T-helper 9 cell (primary cell): ENCODE results near the gene ZNF292.
"Not testable (repeated sequence)": the region's sequence is repeated elsewhere in the genome, so short reads cannot be mapped to it uniquely, and the experiment has no call there.

Source experiments
- DNase-seq: peaks from one replicate; pipeline ENCODE4 v3.0.0-alpha.2; 2020

The ZNF292 gene

DNA sequence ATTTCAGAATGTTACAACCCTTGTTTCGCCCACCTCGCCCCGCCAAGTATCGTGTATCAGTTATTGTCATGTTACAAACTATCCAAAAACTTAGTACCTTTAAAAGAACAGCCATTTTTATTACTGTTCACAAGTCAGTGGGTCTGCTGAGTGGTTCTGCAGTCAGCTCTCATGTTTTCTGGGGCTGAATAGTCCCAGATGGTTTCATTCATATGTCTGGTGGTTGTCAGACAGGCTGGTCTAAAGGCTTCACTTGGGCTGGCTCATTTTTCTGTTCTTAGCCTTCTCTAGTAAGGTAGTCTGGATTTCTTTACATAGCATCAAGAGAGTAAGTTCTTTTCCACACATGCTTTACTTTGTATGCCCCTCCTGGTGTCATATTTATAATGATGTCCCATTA is 8.6 kb downstream of the ZNF292 start:
- no peak for DNase-seq

DNA sequence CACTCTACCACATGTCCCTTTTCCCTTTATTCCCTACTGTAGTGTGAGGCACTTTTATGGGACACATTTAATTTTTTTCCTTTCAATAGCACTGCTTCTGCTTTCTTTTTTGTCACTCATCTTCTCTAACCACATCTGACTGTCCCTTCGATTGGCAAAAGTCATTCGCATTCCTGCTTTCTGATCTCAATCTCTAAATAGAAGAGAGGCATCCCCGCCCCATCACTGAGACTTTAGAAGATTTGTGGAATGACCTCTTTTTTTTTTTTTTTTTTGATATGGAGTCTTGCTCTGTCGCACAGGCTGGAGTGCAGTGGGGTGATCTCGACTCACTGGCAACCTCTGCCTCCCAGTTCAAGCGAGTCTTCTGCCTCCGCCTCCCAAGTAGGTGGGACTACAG is 9.1 kb downstream of the ZNF292 start:
- DNase-seq = no peak

DNA sequence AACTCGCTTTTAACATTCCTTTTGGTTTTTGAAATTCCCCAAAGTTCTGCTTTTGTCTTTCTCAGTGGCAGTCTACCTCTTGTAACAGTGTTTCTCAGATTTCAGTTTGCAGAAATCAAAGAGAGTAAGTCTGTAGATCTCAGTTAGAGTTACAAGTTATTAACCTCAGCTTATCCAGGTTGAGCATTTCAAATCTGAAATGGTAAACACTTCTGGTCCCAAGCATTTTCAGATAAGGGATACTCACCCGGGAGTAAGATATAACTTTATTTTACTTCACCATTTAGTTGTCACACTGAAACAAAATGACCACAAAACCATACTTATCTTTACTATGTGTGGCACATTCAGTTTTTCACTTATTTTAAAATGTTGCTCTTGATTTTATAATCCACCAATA is 9.8 kb downstream of the ZNF292 start:
- DNase-seq = no peak

DNA sequence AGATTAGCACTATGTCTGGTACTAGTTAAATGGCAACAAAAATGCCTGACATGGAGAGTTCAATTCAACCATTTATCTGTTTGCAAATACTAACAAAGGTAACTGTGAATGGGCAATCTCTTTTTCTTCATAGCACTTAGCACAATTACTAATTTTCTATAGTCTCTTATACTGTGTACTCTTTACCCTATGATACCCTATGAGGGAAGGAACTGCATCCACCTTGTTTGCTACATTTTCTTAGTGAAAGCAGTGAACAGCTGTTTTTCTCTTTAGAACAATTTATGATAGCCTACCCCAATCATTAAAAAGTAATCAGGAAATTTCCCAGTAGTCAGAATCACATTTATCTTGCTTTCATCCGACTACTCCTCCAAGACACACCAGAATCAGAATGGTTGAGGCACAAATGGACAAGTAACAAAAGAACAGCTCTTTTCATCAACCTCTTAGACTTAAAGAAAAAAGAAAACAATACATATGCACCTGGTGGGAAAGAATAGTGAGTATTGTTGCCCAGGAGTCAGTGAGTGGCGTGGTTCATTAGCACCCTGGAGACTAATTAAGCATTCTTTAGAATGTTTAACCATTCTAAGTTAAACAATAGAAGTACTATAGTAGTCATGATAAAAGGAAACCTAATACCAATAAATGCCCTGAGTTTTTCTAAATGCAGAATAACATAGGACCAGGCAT is 16.7 kb downstream of the ZNF292 start:
- no peak for DNase-seq

DNA sequence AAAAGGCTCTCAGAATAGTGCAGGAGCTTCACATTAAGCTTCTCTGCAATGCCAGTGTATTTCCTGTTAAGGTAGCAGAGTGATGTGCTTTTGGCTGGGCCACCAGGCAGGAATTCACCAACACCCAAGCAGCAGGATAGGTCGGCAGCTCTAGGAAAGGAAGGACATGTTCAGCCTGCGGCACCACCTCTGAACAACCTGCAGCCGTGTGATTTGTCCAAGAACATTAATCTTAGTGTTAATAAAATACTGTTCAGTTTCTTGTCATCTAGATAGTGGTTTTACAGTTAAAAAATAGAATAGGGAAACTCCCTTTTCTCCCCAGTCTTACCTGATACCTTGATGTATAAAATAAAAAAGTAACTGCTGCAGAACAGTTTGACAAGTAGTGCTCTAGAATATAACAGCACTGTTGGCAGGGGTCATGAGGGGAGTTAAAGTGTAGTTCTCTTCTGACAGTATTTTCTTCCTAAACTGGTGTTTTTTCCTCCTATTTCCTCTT is 18.8 kb downstream of the ZNF292 start:
- DNase-seq = no peak

DNA sequence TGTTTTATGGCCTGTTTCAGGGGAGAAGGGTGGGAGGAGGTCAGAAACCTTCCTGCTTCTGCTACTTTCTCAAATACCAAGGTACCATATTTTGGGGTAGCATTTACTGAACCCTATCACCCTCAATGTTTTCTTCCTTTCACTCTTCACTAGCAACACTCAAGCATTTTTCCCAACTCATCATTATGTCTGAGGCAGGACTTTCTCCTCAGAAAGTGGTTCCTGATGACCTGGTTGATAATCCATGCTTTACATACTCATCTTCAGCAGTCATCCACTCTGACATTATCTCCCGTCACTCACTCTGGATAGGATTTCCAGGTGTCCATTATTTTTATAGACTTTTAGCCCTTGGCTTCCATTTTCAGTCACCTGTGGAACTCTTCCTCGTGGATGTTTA is 21.1 kb downstream of the ZNF292 start:
- no peak for DNase-seq

DNA sequence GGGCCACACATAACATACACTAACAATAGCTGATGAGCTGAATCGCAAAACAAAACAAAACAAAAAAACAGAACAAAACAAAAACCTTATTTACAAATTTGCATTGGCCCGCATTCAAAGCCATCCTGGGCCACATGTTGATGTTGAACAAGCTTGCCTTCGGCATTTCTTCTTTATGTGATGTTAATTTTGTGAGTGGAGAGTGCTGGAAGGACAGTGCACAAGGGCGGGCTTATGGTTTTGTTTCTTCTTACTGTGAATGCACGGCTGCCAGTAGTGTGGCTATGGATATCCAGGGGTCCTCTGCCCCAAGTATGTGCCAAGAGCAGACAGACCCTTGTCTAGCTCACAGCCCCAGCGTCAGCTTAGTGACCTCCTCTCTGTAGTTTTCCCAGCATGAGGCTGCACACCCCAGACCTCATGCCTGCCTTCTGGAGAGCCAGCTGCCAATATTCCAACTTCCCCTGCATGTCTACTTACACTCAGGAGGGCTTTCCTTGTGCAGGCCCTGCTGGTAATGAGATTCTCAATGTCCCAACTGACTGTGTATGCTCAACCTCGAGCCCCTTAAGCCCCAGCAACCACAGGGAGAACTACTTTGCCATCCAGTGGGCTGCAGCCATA is 24.9 kb downstream of the ZNF292 start:
- no peak for DNase-seq

DNA sequence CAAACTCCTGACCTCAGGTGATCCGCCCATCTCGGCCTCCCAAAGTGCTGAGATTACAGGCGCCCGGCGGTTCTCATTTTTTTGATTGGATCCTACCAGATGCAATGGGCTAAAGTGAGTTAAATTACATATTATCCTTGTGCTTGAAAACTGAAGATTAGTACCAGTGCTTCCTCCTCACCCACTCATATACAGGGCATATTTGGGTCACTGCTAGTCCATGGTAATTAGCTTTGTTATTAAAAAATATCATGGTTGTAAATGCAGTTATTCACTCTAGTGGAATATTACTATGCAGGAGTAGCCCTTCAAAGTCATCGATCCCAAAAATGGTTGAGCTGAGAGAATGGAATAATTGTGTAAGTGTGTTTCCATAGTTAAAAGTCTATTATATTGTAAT is 26.5 kb downstream of the ZNF292 start:
- no peak for DNase-seq

DNA sequence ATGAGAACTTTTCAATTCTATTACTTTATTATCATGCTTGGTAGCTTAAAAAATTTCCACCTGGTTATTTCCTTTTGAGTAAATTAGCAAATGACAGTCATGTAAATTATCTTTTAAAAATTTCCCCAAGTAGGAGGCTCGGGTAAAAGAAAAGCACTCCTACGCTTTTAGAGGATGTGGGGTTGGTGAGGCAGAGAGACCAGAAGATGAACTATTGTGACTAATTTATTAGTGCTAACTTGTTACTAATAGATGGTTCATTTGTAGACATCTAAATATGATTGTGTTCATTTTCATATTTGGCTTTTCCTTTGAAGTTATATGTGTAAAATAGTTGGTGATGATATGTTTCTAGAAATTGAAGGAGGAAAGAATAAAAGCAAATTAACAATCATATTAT is 27.0 kb downstream of the ZNF292 start:
- no peak for DNase-seq

DNA sequence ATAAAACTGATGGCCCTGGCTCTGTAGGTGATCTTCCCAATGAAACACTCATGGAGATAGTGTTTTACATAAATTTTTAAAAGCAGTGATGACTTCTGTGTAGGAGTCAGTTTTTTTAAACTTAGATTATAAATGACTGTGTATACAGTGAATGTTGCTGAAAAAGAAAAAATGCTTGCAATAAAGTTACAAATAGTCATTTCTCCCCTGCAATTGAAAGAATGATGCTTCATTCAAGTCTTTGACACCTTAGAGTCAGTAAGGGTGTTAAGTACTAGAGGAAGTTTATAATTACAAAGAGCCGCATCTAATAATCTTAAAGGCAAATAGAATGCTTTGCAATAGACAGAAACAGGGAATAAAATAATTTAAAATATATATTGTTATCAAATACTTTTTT is 27.6 kb downstream of the ZNF292 start:
- DNase-seq = no peak

DNA sequence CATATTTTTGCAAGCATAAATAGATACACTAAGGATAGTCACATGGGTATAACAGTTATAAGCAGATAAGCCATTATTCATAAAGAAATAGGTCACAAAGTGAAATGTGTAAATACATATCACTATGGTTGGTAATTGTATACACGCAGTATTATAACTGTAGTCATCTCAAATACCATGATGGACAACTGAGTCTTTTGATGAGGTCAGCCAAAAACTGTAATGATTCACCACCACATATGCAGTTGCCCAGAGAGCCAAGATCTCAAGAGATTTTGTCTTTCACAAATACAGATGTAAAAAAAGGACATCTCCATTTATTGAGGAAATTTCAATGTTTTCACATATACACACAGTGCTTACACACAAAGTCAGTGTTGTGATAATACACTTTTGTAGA is 28.3 kb downstream of the ZNF292 start:
- DNase-seq = no peak

DNA sequence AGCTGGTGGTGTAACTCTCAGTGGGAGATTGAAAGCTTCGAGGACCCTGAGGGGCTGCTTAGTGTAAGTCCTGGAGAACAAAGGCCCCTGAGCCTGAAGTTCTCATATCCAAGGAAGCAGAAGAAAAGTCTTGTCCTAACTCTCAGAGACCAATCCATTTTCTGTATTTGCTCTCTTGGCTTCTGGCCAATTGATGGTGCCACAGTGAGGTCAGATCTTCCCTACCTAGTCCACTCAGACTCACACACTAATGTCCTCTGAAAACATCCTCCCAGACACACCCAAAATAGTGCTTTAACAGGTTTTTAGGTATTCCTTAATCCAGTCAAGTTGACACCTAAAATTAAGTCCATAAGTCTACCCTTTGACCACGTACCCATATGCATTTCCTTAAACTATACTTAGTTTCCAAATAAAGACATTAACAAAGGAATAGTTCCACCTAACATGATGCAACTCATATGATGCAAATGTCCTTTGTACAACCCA is 29.4 kb downstream of the ZNF292 start:
- DNase-seq = no peak

DNA sequence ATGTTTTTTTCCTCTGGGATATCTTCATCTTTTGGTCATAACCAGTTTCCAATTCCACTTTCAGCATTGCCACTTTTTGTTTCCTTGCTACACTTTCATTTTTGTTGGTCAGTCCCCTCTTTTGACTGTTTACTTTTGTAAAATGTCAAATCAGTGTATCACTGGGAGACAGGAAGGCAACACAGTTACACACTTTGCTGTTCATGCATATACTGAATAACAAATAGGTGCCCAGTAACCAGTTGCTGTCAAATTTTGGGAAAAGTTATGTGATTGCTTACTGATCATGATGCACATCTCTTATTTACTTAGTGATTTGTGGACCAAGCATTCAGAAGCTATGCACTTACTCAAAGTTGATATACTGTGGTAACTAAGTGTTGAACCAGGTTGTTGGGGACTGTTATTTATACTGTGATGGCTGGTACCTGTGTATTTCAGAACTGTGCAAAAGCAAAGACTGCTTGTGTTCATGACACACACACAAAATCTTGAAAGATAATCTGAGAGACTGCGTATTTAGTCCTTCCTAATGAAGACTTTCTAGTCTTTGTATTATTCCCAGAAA is 41.0 kb downstream of the ZNF292 start:
- DNase-seq = no peak

DNA sequence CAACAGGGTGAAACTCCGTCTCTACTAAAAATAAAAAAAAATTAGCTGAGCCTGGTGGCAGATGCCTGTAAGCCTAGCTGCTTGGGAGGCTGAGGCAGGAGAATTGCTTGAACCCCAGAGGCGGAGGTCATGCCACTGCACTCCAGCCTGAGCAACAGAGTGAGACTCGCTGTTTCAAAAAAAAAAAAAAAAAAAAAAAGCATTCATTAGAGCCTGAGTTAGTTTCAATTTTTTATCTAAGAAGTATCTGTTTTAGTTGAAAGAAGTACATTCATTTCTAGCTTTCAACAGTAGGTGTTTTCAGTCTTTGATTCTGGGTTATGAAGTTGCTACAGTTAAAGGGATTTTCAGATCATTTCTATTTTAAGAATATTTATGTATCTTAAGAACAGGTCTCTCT is 42.2 kb downstream of the ZNF292 start:
- DNase-seq = no peak

DNA sequence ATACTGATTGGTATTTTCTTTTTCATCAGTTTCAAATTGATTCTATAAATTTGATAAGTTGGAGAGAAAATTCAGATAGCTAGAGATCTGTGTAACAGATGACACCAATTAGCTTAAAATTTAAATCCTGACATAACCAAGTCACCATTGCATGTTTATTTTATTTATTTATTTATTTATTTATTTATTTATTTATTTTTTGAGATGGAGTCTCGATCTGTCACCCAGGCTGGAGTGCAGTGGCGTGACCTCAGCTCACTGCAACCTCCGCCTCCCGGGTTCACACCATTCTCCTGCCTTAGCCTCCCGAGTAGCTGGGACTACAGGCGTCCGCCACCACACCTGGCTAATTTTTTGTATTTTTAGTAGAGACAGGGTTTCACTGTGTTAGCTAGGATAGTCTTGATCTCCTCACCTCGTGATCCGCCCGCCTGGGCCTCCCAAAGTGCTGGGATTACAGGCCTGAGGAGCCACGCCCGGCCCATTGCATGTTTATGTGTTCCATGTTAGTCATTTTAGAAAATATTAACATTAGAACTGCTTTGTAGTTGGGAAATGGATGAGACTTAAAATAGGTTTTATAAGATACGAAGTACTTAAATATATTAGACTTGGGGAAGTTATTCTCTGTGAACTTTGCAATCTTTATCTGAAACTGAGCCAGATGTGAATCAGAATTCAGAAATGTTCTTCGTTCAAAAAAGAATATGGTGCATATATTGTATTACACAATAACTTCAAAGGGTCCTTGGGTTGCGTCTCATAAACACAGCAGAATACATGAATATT is 42.9 kb downstream of the ZNF292 start:
- DNase-seq = not testable (repeated sequence)

DNA sequence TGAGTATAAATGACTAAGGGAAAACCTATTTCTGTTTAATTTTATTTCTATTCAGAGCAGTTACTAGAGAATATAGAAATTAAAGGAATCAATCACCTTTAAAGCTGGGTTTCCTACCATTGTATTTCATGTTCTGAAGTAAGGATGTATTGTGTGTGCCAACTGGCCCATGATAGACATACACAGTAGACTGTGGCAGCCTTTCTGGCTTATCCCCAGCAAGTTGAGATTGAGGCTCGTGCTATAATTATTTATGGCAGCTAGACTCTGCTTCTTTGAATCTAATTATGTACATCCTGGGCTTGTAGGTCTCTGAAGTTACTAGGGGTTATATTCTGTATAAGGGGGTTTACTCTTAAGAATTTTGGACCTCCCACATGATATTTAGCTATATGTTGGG is 44.4 kb downstream of the ZNF292 start:
- no peak for DNase-seq

DNA sequence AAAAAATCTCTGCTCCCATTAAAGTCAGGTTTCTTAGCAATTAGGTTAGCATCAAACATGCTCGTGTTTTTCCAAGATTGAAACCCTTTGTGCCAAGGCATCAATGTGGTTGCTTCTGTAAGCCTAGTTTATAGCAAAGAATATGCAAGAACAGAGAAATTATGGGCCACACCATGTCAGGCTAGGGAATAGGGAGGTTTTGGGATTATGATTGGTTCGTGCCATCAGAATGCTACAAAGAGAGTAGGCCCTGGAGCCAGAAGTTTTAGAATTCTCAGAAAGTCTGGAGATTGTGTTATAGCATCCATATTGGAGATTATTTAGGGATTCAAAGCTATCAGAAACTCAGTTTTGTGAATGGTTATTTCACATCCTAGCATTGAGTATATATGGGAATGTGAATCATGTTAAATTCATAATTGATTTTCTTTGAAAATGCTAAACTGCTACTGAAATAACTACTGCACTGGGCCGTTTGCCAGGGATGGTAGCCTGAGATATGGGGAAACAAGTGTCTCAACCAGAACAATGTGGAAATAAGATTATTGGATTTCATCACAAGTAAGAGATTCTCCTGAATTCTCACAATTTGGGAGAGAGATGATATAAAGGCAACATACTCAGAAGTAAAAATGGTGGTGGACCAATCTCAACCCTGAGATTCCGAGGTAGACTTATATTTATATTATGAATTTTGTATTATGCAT is 45.3 kb downstream of the ZNF292 start:
- no peak for DNase-seq

DNA sequence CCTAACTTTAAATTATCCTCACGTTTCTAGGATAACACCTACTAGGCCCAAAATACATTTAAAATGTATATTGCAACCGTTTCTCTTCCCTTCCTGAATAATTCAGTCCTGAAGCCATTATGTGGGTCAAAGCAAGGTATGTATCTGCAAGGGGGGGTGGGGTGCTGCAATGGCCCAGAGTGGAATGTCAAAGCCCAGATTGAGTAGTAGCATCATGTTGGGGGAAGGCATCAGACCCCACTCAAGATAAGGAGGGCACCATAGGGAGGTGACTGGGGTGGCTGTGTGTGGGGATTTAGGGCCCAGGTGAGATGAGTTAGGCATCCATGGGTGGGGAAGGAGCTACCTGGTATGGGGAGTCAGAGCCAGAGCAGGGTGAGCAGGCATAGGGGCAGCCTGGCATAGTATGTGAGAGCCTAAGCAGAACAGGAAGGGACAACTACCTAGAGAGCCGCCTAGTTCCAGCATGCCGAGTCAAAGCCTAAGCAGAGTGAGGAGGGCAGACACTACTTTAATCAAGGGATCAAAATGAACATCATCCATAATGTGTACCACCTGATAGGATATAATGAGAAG is 48.2 kb downstream of the ZNF292 start:
- no peak for DNase-seq

DNA sequence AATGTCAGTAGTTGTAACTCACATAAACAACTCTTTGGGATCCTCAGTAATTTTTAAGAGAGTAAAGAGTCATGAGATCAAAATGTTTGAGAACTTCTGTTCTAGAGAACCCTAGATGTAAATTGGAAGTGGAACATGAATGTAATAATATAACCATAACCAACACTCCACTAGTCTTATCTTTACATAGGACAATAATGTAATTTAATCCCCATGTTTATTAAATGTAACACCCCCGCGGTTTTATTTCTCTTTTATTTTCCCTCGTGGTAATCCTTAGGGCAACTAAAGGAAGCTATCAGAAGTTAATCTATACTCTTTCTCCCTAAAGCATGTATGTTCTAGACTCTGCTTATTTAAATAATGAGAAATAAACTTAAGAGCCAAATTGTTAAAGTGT is 54.4 kb downstream of the ZNF292 start:
- no peak for DNase-seq

DNA sequence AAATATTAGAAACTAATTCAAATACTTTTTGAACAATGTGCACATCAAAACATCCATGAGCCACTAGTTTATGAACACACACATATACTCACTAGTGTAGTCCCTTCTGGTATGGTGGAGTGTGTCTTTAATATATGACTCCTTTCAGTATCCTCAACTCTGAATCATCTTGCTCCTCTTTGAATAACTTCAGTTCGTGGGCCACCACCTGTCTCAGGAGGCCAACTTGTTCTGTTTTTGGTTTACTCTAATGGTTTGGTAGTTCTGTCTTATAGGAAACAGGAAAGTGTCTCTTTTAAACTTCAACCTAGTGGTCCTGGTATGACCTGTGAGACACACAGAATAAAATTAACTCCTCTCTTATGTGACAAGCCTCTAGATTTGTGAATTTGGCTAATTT is 55.6 kb downstream of the ZNF292 start:
- DNase-seq = no peak

DNA sequence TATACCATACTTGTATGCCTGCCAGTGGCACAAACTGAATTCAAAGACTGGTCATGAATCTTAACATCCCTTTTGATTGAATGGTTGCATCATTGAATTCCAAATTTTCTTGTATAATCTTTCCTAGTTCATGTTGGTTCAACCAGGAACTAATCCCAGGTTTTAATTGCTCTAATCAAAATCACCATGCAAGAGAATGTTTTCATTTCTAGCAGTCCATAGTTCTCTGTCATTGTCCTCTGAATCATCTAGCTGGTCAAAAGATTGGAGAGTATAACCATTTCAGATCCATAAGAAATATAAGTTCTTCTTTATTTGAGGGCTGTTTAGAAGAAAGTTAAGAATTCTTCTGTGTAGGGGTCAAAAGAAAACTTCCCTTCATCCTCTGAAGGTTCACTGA is 57.2 kb downstream of the ZNF292 start:
- DNase-seq = no peak

DNA sequence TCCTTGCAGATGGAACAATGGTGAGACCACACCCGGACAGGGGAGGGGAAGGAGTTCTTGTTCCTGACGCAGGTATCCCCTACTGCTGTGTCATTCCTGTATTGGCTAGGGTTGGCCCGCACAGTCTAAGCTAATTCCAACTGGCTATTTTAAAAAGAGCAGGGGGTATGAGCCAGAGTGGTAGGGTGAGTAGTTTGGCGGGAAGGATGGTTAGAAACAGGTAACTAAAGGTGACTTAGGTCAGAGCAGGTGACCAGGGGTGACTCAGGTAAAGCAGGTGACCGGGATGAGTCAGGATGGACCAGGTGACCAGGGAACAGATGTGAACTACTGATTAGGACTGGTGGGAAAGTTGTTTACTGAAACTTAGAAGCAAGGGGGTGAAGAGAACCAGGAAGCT is 58.0 kb downstream of the ZNF292 start:
- no peak for DNase-seq
